DMS53 (cell line): ENCODE data around the gene ARHGEF37.
A peak's percentile ranks its signal among the peaks of the same experiment; 100 is the strongest.
"Not testable (repeated sequence)": the region's sequence is repeated elsewhere in the genome, so short reads cannot be mapped to it uniquely, and the experiment has no call there.

ENCODE experiments used
- DNase-seq: peaks from one replicate; lab custom pipeline; 2025; lab: John Stamatoyannopoulos, UW

The ARHGEF37 gene

GRCh38 chr5:149564542-149565140 lies 16.7 kb upstream of the ARHGEF37 start:
- peak; percentile 92 for DNase-seq

GRCh38 chr5:149567226-149567625 lies 14.1 kb upstream of the ARHGEF37 start:
- DNase-seq = no peak

- no peak for DNase-seq
These were observed 9.1 kb upstream of the ARHGEF37 start for GRCh38 chr5:149572170-149572569.

GRCh38 chr5:149572576-149573231 lies 8.6 kb upstream of the ARHGEF37 start:
- no peak for DNase-seq

GRCh38 chr5:149575131-149575530 lies 6.2 kb upstream of the ARHGEF37 start:
- DNase-seq = no peak

- no peak for DNase-seq
These were observed 5.3 kb upstream of the ARHGEF37 start for GRCh38 chr5:149576021-149576420.

- peak; percentile 72 for DNase-seq
These were observed 2.4 kb upstream of the ARHGEF37 start for GRCh38 chr5:149578896-149579295.

GRCh38 chr5:149580808-149581191 lies 498 bp upstream of the ARHGEF37 start:
- DNase-seq = no peak

- peak; percentile 86 for DNase-seq
These were observed 852 bp downstream of the ARHGEF37 start for GRCh38 chr5:149581931-149582768.

- DNase-seq = peak; percentile 46
These were observed 2.1 kb downstream of the ARHGEF37 start for GRCh38 chr5:149583394-149583793.

- peak; percentile 57 for DNase-seq
These were observed 2.8 kb downstream of the ARHGEF37 start for GRCh38 chr5:149584121-149584520.

GRCh38 chr5:149585910-149586309 lies 4.6 kb downstream of the ARHGEF37 start:
- DNase-seq = peak; percentile 20

GRCh38 chr5:149586708-149587318 lies 5.5 kb downstream of the ARHGEF37 start:
- DNase-seq = peak; percentile 35

GRCh38 chr5:149588936-149589335 lies 7.6 kb downstream of the ARHGEF37 start:
- no peak for DNase-seq

- no peak for DNase-seq
These were observed 12.1 kb downstream of the ARHGEF37 start for GRCh38 chr5:149593370-149593769.

- DNase-seq = no peak
These were observed 13.1 kb downstream of the ARHGEF37 start for GRCh38 chr5:149594206-149594895.

GRCh38 chr5:149595105-149595504 lies 13.8 kb downstream of the ARHGEF37 start:
- not testable (repeated sequence) for DNase-seq

- no peak for DNase-seq
These were observed 15.4 kb downstream of the ARHGEF37 start for GRCh38 chr5:149596712-149597111.

GRCh38 chr5:149597618-149598017 lies 16.3 kb downstream of the ARHGEF37 start:
- DNase-seq = no peak

- not testable (repeated sequence) for DNase-seq
These were observed 16.9 kb downstream of the ARHGEF37 start for GRCh38 chr5:149598234-149598633.

GRCh38 chr5:149598966-149599365 lies 17.7 kb downstream of the ARHGEF37 start:
- DNase-seq = no peak

GRCh38 chr5:149599375-149599774 lies 18.1 kb downstream of the ARHGEF37 start:
- DNase-seq = no peak
